ENCODE results near the gene CDH19.
"Not testable (repeated sequence)": the region's sequence is repeated elsewhere in the genome, so short reads cannot be mapped to it uniquely, and the experiment has no call there.

The CDH19 gene

DNA sequence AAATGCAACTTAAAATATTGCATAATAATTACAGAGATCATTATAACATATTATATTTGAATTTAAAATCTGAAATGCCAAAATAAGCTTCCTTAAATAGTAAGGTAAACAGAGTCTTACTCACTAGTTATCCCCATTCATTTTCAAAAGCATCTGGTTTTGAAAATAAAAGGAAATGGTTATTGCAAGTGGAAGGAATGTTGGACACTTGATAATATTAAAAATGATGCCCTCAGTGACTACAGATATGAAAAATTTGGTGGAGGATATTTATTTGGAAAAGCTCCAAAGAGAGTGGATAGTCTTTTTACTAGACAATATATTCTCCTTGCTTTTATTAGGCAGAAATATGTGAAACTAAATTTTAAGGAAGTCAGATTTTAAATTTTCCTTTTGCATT lies 39.7 kb downstream of the CDH19 start:
- no peak for DNase-seq

DNA sequence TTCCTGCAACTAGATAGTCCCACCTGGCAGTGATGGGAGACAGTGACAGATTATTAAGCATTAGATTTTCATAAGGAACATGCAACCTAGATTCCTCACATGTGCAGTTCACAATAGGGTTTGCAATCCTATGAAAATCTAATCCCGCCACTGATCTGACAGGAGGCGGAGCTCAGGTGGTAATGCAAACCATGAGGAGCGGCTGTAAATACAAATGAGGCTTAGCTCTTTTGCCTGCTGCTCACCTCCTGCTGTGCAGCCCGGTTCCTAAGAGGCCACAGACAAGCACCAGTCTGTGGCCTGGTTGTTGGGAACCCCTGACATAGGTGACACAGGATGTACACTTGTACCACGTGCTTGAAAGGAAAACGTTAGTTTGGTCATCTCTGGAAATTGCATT lies 41.6 kb downstream of the CDH19 start:
- no peak for DNase-seq

DNA sequence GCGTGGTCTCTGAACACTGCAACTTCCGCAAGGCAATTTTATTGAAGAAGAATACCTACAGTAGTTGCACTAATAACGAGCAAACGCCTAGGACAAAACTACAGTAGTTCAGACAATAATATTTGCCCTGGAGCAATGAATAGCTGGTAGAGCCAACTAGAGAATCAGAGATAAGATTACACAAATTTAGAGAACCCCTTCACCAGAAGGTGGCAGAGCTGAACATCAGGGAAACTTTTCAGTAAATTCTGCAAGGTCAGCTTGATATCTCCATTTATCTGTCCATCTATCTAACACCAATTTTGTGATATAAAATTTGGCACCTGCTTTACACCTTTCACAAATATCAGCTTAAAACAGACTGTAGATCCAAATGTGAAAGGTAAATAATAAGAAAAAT lies 43.8 kb downstream of the CDH19 start:
- DNase-seq: no peak

DNA sequence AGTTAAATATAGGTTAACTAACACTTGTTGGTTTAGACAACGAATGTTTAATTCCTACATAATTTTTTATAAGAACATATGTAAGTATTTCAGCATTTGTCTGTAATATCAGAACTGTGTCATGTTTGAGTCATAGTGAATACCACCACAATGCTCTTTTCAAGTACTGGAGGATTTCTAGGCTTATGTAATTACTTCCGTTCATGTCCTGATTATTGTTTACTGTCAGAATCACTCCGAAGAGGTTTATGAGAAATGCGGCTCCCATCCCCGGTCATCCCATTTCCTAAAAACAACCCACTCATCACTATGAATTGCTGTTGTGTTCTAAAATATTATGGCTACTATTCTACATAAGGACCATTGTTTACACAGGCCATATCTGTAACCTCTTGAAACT lies 45.1 kb downstream of the CDH19 start:
- no peak for DNase-seq

DNA sequence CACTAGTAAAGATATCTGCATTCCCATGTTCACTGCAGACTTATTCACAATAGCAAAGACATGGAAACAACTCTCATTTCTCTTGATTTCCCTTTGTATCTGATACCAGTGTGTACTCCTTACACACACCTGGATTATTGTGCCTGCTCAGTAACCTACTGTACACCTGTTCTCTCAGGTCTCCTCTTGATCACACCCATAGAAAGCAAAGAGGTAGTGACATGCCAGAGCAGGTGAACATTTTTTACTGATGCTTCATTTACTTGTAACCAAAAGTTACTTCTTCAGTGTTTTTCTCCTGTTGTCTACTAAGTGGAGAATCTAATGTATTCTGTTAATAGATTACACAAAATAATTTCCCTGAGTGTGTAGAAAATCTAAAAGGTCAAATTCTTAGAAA lies 46.8 kb downstream of the CDH19 start:
- no peak for DNase-seq

DNA sequence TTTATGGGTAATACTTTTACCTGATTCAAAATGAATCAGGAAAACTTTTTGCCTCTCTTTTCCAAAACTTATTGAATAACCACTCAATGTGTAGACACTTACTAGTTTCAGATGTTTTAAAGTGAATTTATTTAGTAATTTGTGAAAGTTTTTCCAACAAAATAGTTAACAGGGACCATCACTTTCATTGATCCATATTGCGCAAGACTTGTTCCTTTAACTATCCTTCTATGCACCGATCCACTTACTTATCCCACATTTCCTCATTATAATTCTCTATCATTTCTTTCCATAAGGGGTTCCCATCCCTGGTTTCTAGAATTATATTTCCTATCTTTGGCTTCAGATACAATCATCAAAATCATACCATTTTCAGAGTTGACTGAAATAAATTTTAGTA lies 48.3 kb downstream of the CDH19 start:
- DNase-seq: no peak

DNA sequence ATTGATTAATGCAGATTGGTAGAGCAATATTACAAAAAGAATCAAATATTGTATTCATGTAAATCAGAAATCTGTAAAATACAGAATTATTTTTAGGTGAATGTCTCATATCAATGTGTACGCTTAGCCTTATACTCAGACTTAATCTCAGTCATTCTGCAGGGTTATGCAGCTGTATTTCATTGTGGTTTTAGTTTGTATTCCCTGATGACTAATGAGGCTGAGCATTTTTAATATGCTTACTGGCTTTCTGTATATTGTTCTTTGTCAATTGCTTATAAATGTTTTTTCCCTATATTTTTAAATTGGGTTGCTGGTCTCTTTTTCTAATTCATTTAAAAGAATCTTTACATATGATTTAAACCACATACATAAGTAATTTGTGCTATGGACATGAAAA lies 50.1 kb downstream of the CDH19 start:
- DNase-seq: no peak

DNA sequence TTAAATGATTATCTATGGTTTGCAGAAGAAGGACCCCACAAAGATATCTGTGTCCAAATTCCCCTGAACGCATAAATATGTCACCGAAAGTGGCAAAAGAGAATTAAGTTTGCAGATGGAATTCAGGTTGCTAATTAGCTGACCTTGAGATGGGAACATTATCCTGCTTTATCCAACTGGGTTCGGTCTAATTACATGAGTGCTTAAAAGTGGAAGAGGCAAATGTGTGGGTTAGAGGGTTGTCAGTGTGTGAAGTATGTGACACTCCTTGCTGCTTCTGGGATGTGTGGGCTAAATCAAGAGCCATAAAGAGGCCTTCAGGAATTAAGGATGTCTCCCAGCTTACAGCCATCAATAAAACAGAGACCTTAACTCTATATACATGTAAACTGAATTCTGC lies 53.5 kb downstream of the CDH19 start:
- DNase-seq: no peak

DNA sequence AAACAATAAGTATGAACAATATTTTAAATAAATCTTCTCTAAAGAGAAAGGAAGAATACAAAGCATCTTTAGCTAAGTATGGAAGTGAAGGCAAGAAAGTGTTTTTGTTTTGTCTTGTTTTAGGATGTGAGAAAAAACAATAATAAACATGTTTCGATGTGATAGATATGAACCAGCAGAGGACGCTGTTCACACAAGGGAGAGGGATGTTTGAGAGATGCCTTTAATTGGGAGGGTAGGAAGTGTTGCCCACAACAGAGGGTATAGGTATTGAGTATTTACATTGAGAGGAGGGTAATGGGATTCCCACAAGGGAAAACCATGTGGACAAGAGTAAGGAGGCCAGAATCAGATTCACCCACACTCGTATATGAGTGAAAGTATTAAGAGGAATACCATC lies 55.1 kb downstream of the CDH19 start:
- no peak for DNase-seq

DNA sequence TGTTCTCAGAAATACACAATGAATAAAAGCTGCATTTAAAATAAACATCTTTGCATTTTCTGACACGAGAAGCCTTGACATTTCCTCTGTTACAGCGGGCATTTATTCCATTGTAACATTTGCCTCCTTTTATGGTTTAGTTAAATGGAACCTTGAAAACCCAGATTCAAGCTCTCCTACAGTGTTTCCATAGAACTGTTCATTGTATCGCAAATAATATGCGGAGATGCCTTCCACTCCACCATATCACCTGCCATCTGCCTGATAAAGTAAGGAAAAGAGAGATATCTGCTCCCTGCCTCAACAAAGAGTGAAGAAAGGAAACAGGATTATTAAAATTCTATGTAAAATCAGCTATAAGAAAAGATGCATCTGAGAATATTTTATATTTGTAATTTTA lies 69.8 kb downstream of the CDH19 start:
- no peak for DNase-seq

DNA sequence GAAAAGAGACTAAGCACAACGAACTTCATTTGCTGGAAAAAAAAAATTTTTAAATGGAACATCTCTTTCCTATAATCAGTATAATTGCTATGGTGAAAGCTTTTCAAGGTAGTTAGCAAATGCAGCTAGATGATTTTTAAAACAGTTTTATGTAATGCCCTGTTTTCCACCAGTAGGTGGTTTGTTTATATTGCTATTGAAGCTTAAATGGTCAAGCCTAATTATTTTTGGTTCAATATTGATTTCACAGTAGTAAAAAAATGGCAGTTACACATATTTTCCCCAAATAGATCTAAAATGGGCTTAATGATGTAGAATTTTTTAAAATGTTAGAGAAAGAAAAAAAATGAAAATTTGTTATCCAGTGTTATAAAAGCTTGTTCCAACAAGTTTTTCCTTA lies 70.2 kb downstream of the CDH19 start:
- DNase-seq: no peak

DNA sequence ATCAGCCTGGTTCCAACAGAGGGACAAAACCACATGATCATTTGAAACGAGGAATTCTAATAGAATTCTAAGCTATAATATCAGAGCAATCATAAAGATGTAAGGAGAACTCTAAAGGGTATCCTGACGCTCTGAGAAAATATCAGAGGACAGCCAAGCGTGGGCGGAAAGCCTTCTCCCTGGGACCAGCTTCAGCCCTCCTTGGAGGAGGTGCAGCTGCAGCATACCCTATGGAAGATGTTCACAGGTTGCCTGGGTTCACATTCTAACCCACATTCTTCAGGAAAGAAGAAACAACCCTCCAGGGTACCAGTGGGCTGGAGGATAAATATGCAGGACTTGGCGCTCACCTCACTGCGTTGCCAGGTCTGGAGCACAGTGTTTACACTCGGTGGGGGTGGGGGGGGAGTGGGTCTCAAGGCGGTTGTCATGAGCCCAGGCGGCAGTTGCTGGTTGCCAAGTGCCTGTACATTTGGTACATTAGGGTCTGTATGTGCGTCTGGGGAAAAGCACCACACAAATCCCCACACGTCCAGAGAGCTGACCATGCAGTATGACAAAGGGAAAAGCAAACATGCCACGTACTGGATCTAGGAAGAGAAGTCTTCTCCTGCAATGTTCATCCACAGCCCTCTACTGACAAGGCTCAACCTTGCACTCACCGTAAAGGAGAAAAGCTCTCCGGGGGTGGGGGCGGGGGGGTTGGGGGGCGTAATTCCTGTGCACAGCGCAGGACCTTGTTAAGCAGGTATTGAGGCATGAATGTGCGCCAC lies 80.5 kb downstream of the CDH19 start:
- no peak for DNase-seq

DNA sequence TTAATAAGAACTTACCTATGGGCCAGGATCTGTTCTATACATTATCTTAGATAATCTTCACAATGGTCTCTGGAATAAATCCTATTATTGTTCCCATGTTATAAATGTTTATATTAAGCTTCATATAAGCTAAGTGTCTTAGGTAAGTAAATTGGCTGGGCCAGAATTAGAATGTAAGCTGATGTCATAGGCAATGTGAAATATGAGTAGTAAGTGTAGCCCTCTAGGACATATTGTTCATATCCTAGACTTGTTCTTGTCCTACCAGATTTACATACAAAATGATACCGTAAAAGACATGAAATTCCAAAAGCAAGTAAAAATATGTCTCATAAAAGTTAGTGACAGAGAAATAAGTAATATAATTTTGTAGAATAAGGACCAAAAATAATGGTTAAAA lies 89.9 kb downstream of the CDH19 start:
- DNase-seq: no peak

DNA sequence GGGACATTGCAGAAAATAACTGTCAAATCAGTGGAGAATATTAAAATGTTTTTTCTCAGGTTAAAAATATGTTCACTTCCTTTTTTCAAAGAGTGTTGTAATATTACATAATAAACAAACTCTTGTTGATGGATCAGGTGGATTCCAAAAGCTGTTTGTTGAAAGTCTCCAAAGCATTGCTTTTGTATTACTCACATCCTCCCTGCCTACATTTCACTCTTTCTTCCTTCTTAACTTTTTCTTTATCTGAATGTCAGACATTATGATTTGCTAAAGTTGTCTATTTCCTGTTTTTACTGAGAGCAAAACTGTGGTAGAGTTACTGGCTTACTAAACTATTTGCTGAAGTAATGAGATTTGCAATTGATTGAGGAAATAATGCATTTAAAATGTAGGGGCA lies 92.1 kb downstream of the CDH19 start:
- DNase-seq: no peak

DNA sequence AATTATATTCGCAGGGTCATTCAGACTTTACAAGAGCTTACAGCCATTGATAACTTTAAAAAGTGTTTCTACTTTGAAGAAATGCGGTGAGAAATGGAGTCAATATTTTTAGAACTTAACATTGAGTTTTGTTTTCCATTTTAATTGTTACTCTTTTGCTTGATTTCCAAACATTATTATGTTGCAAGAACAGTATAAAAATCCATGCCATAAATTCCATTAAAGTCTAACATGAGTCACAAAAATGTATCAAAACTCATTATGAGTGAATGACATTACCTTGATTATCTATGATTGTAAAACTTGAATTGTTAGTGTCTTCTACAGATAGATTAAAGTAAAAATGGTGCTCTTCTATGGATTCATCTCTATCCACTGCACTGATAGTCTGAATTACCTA lies 92.6 kb downstream of the CDH19 start:
- no peak for DNase-seq

DNA sequence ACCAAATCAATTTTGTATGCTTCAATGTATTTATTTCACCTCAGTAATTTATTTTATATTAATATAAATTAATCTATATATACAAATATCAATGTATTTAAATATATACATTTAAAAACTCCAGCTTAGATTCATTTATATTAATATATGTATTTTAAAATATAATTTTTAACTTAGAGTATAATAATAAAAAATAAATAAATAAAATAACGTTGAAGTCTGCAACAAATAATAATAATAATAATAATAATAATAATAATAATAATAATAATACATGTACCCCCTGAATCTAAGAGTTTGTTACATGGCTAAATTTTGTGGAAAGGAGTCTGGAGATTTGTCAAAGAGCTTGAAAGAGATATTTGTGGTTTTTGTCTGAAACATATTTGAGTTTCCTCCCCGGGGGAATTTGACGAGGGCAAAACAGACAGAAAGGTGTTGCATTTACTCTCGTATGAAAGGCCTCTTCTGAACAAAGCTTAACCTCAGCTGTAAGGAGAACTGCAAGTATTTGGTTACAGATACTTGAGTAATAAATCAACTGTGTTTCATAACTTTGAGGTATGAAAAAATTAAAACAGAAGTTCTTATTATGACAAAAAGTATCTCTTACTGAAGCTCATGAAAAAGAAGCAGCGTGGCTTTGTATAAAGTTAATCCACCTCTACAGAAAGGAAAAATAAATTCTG lies 93.4 kb downstream of the CDH19 start:
- DNase-seq: no peak

DNA sequence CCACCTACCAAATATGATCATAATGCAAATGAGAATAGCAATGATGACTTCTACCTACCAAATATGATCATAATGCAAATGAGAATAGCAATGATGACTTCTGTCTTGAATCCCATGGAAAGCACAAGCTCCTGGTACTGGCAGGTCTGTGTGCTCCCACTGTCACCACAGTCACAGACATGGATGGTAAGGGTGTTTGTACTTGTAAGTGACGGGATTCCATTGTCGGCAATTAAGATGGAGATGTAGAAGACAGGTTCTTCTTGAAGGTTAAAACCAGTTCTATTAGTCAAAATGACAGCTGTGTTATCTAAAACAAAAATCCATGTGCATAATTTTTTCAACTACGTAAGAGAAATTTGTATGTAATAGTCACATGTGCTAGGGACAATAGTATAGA lies 95.0 kb downstream of the CDH19 start:
- DNase-seq: no peak

DNA sequence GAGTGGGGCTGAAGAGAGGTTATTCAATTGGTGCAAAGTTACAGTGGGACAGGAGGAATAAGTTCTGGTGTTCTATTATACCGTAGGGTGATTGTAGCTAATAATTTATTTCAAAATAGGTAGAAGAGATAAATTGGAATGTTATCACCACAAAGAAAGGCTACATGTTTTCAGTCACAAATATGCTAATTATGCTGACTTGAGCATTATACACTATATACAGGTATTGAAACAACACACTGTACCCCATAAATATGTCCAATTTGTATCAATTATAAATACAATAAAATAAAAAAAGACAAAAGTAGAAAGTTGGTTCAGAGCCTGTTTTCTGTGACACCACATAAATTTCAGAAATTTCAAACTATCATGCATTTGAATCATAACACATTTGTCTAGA lies 97.7 kb downstream of the CDH19 start:
- no peak for DNase-seq

DNA sequence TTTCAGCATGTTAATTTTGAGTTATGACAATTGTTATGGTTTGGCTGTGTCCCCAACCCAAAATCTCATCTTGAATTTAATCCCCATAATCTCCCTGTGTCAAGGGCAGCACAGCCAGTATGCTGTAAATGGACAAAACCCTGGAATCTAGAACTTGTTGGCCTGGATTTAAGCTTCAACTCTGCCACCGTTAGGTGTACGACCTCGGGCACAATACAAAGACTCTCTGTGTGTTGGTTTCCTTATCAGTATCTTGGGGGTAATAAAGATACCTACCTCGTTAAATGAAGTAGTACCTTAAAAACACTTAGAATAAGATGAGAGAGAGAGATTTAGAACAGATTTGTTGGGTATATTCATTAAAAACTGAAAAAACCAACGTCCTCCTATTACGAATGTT lies 106.5 kb downstream of the CDH19 start:
- DNase-seq: no peak

DNA sequence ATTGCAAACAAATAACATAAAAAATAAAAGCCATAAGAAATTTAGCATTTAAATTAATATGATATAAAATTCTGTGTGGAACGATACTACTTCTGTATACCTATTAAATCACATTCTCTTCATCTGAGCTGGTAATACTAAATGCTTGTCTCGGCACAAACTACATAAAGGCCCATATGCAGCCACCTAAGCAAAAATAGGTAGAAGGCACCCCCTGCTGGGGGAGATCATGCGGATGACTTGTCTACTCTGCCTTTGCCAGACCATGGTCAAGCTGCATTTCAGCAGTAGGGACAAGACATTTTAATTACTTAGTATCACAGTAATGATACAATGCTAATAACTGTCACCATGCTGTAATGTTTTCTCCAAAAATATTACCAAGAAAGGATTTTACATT lies 108.0 kb downstream of the CDH19 start:
- DNase-seq: no peak

DNA sequence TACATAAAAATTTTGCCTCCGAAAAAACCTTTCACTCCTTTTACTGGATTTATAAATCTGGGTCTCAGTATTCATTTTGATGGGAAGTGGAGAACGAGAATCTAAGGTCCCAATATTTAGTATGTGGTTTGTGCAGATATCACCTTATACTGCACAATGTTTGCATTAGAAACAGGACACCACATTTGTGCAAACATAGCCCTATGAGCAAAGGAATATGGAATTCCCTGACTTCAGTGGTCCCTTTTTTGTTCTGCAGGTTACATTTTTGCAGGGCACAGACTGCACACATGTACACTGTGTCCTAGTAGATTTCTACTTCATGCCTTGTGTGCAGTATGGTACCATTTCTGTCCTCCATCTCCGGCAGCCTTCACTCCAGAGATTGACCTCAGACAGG lies 130.0 kb downstream of the CDH19 start:
- DNase-seq: no peak

DNA sequence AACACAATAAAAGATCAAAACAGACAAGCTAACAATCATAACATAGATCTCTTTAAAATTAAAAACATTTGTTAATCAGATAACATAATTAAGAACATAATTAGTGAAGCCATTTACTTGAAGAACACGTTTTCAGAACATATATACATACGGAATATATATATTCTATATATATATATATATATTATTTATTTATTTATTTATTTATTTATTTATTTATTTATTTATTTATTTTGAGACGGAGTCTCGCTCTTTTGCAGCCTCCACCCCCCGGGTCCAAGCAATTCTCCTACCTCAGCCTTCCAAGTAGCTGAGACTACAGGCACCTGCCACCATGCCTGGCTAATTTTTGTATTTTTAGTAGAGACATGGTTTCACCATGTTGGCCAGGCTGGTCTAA lies 137.7 kb downstream of the CDH19 start:
- not testable (repeated sequence) for DNase-seq

DNA sequence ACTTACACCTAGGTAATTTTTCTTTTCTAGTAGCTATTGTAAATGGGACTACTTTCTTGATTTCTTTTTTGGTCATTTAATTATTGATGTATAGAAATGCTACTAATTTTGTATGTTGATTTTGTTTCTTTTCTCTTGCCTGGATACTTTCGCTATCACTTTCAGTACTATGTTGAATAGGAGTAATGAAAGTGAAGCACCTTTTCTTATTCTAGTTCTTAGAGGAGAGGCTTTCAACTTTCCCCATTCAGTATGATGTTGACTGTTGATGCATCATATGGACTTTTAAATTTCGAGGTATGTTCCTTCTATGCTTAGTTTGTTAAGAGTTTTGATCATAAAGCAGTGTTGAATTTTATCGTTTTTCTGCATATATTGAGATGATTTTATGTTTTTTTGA lies 142.5 kb downstream of the CDH19 start:
- no peak for DNase-seq

DNA sequence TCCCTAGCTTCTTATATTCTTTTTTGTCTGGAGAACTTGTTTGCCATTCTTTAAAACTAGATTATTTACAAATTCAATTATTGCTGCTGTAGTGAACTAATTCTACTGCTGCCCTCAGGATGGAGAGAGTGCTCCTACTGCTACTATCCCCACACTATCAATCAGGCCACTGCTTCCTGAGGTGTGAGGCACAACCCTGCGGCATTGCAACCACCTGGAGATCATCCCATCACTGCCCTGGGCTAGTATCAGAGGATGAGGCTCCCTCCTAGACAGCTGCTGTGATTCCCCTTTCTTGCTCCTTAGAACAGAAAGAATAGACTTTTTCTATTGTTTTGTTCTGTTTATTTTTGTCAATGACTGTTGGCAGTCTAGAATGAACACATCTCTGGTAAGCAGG lies 146.6 kb downstream of the CDH19 start:
- no peak for DNase-seq
